ENCODE data around the gene HECW1. TPM values are rescaled to one million over a fixed set of nuclear protein-coding genes. Genes with fewer than 3 reads are reported as not detected.
"Not testable (repeated sequence)": the region's sequence is repeated elsewhere in the genome, so short reads cannot be mapped to it uniquely, and the experiment has no call there.

HECW1 gene
- total RNA-seq, 1 donor from 2014 or later, result not detected

GRCh38 chr7:43201912-43202311 is 89.5 kb downstream of the HECW1 start:
- no peak for DNase-seq (ENCODE audit: low read depth)

- DNase-seq (ENCODE audit: low read depth), result peak; percentile 11
Measured at GRCh38 chr7:43204081-43204480, 91.6 kb downstream of the HECW1 start.

GRCh38 chr7:43205171-43205795 is 92.8 kb downstream of the HECW1 start:
- no peak for DNase-seq (ENCODE audit: low read depth)

DNA sequence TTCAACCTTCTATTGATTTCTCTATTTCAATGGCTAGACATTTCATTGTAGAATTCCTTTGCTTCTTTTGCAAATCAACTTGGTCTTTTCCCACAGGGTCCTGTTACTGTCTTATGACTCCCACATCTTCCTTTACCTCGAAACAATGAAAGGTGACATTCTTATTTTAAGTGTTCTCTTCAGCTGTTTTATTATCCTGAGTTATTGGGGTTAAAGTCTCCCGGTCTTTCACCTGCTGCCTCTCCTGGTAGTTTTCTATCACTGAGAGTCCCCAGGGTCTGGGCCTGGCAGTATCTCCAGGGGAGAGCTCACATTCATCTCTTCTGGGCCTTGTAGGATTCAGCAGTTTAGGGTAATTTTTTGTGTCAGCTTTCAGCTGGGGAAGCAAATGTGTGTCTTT is 95.8 kb downstream of the HECW1 start:
- no peak for DNase-seq (ENCODE audit: low read depth)

- DNase-seq (ENCODE audit: low read depth), result not testable (repeated sequence)
Measured at GRCh38 chr7:43210539-43210938, 98.1 kb downstream of the HECW1 start.

GRCh38 chr7:43211286-43211685 is 98.8 kb downstream of the HECW1 start:
- no peak for DNase-seq (ENCODE audit: low read depth)

GRCh38 chr7:43211693-43212092 is 99.2 kb downstream of the HECW1 start:
- no peak for DNase-seq (ENCODE audit: low read depth)

DNA sequence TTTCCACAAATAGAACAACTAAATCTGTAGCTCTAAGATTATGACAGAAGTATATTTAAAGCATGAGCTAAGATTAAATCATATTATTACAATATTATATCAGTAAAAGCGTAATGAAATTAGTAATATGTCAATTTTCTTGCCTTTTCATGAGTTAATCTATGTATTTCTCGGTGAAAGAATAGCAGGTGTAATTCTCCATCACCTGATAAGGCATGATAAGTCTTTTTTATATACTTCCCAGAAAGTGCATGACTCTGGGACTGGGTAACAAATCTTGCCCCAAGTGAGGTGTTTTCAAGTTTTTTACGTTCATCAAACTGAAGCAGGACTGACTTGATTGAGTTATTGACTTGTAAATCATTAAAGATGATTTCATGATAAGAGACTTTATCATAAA is 100.5 kb downstream of the HECW1 start:
- DNase-seq (ENCODE audit: low read depth), result no peak

GRCh38 chr7:43215061-43215460 is 102.6 kb downstream of the HECW1 start:
- no peak for DNase-seq (ENCODE audit: low read depth)

- DNase-seq (ENCODE audit: low read depth), result no peak
Measured at GRCh38 chr7:43217055-43217454, 104.6 kb downstream of the HECW1 start.

- DNase-seq (ENCODE audit: low read depth), result not testable (repeated sequence)
Measured at GRCh38 chr7:43218901-43219300, 106.5 kb downstream of the HECW1 start.

GRCh38 chr7:43220250-43220649 is 107.8 kb downstream of the HECW1 start:
- DNase-seq (ENCODE audit: low read depth), result no peak

DNA sequence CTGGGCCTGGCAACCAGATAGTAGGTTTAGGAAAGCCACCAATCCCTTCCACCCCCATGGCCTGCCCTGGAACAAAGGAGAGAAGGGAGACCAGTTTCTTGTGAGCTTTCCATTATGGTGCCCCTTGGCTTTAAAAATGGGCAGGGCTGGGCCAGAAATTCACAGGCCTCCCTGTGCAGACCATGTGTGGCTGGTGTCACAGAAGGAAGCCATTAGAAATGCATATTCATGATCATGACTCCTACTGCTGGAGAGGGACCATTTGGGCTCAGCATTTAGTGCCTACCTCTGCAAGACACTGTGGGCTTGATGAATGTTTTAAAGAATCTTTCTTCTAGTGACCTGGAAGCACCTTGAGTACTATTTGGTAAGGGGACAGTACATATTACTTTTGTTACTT is 108.3 kb downstream of the HECW1 start:
- no peak for DNase-seq (ENCODE audit: low read depth)

- no peak for DNase-seq (ENCODE audit: low read depth)
Measured at GRCh38 chr7:43229801-43230200, 117.4 kb downstream of the HECW1 start.

DNA sequence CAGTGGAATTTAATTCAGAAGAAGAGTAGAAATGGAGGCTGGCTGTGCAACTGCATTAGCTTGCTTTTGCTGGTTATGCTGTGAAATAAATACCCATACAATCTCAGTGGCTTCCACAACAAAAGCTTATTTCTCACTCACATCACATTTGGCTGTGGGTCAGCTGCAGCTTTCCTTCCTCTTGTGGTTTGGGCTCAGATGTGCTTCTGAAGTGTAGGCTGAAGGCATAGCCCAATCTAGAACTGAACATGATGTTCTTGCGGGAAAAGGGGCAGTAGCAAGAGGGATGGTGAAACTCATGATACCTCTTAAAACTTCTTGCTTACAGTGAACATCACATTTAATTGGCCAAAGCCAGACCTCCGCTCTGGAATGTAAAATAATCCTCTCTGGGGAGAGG is 119.9 kb downstream of the HECW1 start:
- DNase-seq (ENCODE audit: low read depth), result no peak

- no peak for DNase-seq (ENCODE audit: low read depth)
Measured at GRCh38 chr7:43234073-43234472, 121.6 kb downstream of the HECW1 start.

GRCh38 chr7:43234968-43235367 is 122.5 kb downstream of the HECW1 start:
- DNase-seq (ENCODE audit: low read depth), result no peak

- DNase-seq (ENCODE audit: low read depth), result no peak
Measured at GRCh38 chr7:43240565-43240964, 128.1 kb downstream of the HECW1 start.

DNA sequence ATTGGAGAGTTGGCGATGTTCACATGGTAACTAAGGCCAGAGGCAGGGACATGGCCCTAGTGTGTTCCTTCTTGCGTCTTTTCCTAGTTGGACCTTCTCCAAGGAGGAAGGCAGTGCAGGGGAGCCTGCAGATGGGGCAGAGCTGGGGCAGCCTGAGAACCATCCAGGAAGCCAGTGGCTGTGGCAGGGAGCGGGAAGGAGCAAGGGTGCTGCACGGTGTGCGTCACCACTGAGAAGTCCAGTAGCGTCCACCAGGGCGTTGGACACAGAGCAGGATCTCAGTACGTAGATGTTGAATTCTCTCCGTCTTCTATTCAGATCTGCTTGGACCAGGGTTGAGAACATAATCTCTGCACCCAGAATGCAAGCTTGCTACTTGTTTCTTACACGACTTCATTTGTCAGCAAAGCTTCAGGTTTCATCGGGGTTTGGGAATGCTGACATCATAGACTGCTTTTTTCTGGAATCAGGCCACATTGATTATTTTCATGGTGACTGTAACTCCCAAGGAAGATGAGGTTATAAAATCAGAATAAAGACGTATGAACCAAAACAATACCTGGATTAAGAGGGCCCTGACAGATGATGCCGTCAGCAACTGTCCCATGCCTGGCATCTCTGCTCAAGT is 130.3 kb downstream of the HECW1 start:
- DNase-seq (ENCODE audit: low read depth), result no peak

DNA sequence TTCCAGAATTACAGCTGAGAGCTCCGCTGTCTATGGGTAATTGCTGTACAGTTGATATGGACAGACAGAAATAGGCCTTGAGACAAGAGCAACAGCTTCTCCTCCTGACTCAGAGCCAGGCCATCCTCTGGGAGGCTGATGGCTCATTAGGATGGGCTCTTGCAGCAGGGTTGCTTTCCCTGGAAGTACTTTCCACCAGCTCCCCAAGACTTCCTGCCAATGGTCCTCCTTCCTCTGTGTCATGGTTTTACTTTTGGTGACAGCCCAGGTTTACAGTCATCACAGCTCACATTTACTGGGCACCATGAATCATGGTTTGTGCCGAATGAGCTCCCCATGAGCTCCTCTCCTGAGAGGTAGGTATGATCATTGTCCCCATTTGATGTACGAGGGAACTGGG is 131.8 kb downstream of the HECW1 start:
- DNase-seq (ENCODE audit: low read depth), result no peak

- no peak for DNase-seq (ENCODE audit: low read depth)
Measured at GRCh38 chr7:43244784-43245183, 132.3 kb downstream of the HECW1 start.

GRCh38 chr7:43247757-43248156 is 135.3 kb downstream of the HECW1 start:
- DNase-seq (ENCODE audit: low read depth), result no peak

GRCh38 chr7:43248553-43248952 is 136.1 kb downstream of the HECW1 start:
- DNase-seq (ENCODE audit: low read depth), result no peak
